DND-41 (cell line): ENCODE results near the gene SELENON.

Experiments used
- ATAC-seq: fragments of 200-7000 bp; cut with Tn5 transposase; 3 replicates; pipeline ENCODE4 v1.9.1; 2021; ENCODE audit warnings: low read depth; ENCODE audit not compliant: insufficient read depth
- DNase-seq: peaks from one replicate; pipeline ENCODE4 v3.0.0-alpha.2; 2020
- H2AFZ ChIP-seq: 2 replicates; pipeline ENCODE4 v1.6.0; 2012; ENCODE audit warnings: low read depth, low read length
- H3K27ac ChIP-seq: 2 replicates; pipeline ENCODE4 v1.5.1; 2012; ENCODE audit warnings: low read length, inconsistent platforms
- H3K27me3 ChIP-seq: fragments of 200-600 bp; sonication (generic); 2 replicates; pipeline ENCODE4 v1.6.0; 2012; ENCODE audit warnings: low read length, mild to moderate bottlenecking, inconsistent platforms; ENCODE audit not compliant: insufficient read depth, poor library complexity
- H3K36me3 ChIP-seq: 2 replicates; pipeline ENCODE4 v1.5.1; 2012; ENCODE audit warnings: low read length, inconsistent platforms; ENCODE audit not compliant: insufficient read depth
- H3K4me1 ChIP-seq: 2 replicates; pipeline ENCODE4 v1.5.1; 2012; ENCODE audit warnings: mild to moderate bottlenecking, low read length; ENCODE audit not compliant: insufficient read depth
- H3K4me2 ChIP-seq: 2 replicates; pipeline ENCODE4 v1.6.0; 2012; ENCODE audit warnings: mild to moderate bottlenecking, moderate library complexity, low read length, inconsistent platforms; ENCODE audit not compliant: insufficient read depth
- H3K4me3 ChIP-seq, 2 experiments: fragments of 200-600 bp in 1 of 2; shearing (Covaris generic) in 1 of 2; 2 replicates each; pipeline ENCODE4 v1.5.1; 2012 to 2016; ENCODE audit warnings: inconsistent platforms in 2 of 2, low read length in 2 of 2, mild to moderate bottlenecking in 2 of 2, low read depth in 1 of 2, moderate library complexity in 1 of 2
- H3K79me2 ChIP-seq: 2 replicates; pipeline ENCODE4 v1.6.0; 2012; ENCODE audit warnings: low read length, inconsistent platforms; ENCODE audit not compliant: insufficient read depth
- H3K9ac ChIP-seq: 2 replicates; pipeline ENCODE4 v1.6.0; 2012; ENCODE audit warnings: low read depth, mild to moderate bottlenecking, inconsistent platforms, low read length, moderate library complexity
- H3K9me3 ChIP-seq: 2 replicates; pipeline ENCODE4 v1.5.1; 2012; ENCODE audit warnings: low read length, moderate library complexity, mild to moderate bottlenecking, inconsistent platforms; ENCODE audit not compliant: insufficient read depth, severe bottlenecking
- H4K20me1 ChIP-seq: 2 replicates; pipeline ENCODE4 v1.6.0; 2012; ENCODE audit warnings: low read length; ENCODE audit not compliant: insufficient read depth
- CTCF ChIP-seq: IDR thresholded peaks from 2 replicates; pipeline ENCODE4 v1.5.1; 2012; ENCODE audit warnings: borderline replicate concordance, low read length, moderate library complexity, mild to moderate bottlenecking; ENCODE audit not compliant: poor library complexity, severe bottlenecking; ENCODE audit errors: extremely low read depth
- EZH2 ChIP-seq: IDR thresholded peaks from 3 replicates; pipeline ENCODE4 v1.6.1; 2012; ENCODE audit warnings: borderline replicate concordance, low read depth, mild to moderate bottlenecking, moderate library complexity, low read length, inconsistent platforms; ENCODE audit not compliant: severe bottlenecking

Gene SELENON

GRCh38 chr1:25831569-25832196 lies 31.7 kb downstream of the SELENON start:
- Histone ChIP-seq H3K9me3 (no peaks in the 10 kb centered on the region), H3K4me2 (no peak overlapping the region), H2AFZ (no peak overlapping the region), H3K9ac (no peak overlapping the region), H3K27me3 (no peaks in the 10 kb centered on the region), H3K36me3 (peaks cover 94% of the 10 kb centered on the region), H3K4me1 (no peaks in the 10 kb centered on the region), H3K4me3 (no peak overlapping the region), H4K20me1 (peaks cover 4% of the 10 kb centered on the region; the same call in 1 of the 2 replicates), H3K27ac (no peak overlapping the region), H3K79me2 (peaks cover 10% of the 10 kb centered on the region; the same call in 1 of the 2 replicates)
- ATAC-seq (no peak), DNase-seq (no peak)
- no peak for TF ChIP-seq EZH2
- no peak for TF ChIP-seq CTCF

GRCh38 chr1:25832336-25833037 lies 32.5 kb downstream of the SELENON start:
- no peak overlapping the region for H3K27ac ChIP-seq
- H2AFZ ChIP-seq, result no peak overlapping the region
- DNase-seq (no peak), ATAC-seq (no peak)
- peaks cover 95% of the 10 kb centered on the region for H3K36me3 ChIP-seq
- no peak overlapping the region for H3K9ac ChIP-seq
- no peaks in the 10 kb centered on the region for H3K9me3 ChIP-seq
- H4K20me1 ChIP-seq, result peaks cover 4% of the 10 kb centered on the region; the same call in 1 of the 2 replicates
- H3K79me2 ChIP-seq, result peaks cover 11% of the 10 kb centered on the region
- no peak overlapping the region for H3K4me3 ChIP-seq
- no peaks in the 10 kb centered on the region for H3K27me3 ChIP-seq
- H3K4me2 ChIP-seq, result no peak overlapping the region
- TF ChIP-seq EZH2, result no peak
- no peak for TF ChIP-seq CTCF
- H3K4me1 ChIP-seq, result no peaks in the 10 kb centered on the region

GRCh38 chr1:25833158-25833557 lies 33.2 kb downstream of the SELENON start:
- Histone ChIP-seq H3K36me3 (peaks cover 94% of the 10 kb centered on the region), H3K79me2 (peaks cover 13% of the 10 kb centered on the region), H2AFZ (no peak overlapping the region), H4K20me1 (peaks cover 4% of the 10 kb centered on the region; the same call in 1 of the 2 replicates), H3K4me3 (no peak overlapping the region), H3K27ac (no peak overlapping the region), H3K27me3 (no peaks in the 10 kb centered on the region), H3K9me3 (no peaks in the 10 kb centered on the region), H3K4me2 (no peak overlapping the region), H3K9ac (no peak overlapping the region), H3K4me1 (no peaks in the 10 kb centered on the region)
- DNase-seq, result no peak
- ATAC-seq, result no peak
- no peak for TF ChIP-seq EZH2
- TF ChIP-seq CTCF, result no peak
